H9 (cell line): ENCODE data around the gene LKAAEAR1. TPM values are rescaled to one million over a fixed set of nuclear protein-coding genes. Genes with fewer than 3 reads are reported as not detected.

Experiments used
- DNase-seq: peaks from one replicate; pipeline ENCODE4 v3.0.0-alpha.2; 2017
- H2AFZ ChIP-seq: one replicate; pipeline ENCODE4 v1.6.1; 2013; ENCODE audit warnings: mild to moderate bottlenecking, low read length, control low read depth, moderate library complexity
- H2AK5ac ChIP-seq: 2 replicates; pipeline ENCODE4 v1.6.1; 2013; ENCODE audit warnings: low read length, control low read depth, mixed read lengths; ENCODE audit not compliant: insufficient read length
- H2BK120ac ChIP-seq: one replicate; pipeline ENCODE4 v1.6.1; 2013; ENCODE audit warnings: low read depth, mild to moderate bottlenecking, low read length, control low read depth, inconsistent platforms; ENCODE audit not compliant: poor library complexity, severe bottlenecking
- H2BK12ac ChIP-seq: 2 replicates; pipeline ENCODE4 v1.6.1; 2013; ENCODE audit warnings: low read length, control low read depth, mixed read lengths, low read depth; ENCODE audit not compliant: insufficient read length
- H2BK15ac ChIP-seq: 2 replicates; pipeline ENCODE4 v1.6.1; 2013; ENCODE audit warnings: low read depth, low read length, control low read depth
- H2BK20ac ChIP-seq: one replicate; pipeline ENCODE4 v1.6.1; 2013; ENCODE audit warnings: low read depth, mild to moderate bottlenecking, low read length, control low read depth, inconsistent platforms; ENCODE audit not compliant: poor library complexity, severe bottlenecking
- H2BK5ac ChIP-seq: 2 replicates; pipeline ENCODE4 v1.6.1; 2013; ENCODE audit warnings: low read length, control low read depth, mixed read lengths; ENCODE audit not compliant: insufficient read length
- H3K14ac ChIP-seq: 2 replicates; pipeline ENCODE4 v1.6.1; 2013; ENCODE audit warnings: low read length, control low read depth; ENCODE audit not compliant: insufficient read depth
- H3K18ac ChIP-seq: 2 replicates; pipeline ENCODE4 v1.6.1; 2013; ENCODE audit warnings: low read depth, mild to moderate bottlenecking, mixed read lengths, low read length, control low read depth; ENCODE audit not compliant: insufficient read length
- H3K23ac ChIP-seq: 2 replicates; pipeline ENCODE4 v1.6.1; 2013; ENCODE audit warnings: low read length, control low read depth, mixed read lengths, low read depth; ENCODE audit not compliant: insufficient read length
- H3K23me2 ChIP-seq: 2 replicates; pipeline ENCODE4 v1.6.1; 2013; ENCODE audit warnings: low read depth, mild to moderate bottlenecking, mixed read lengths, low read length, control low read depth; ENCODE audit not compliant: insufficient read length, poor library complexity, severe bottlenecking
- H3K27ac ChIP-seq: 2 replicates; pipeline ENCODE4 v1.5.1; 2013; ENCODE audit warnings: low read length, control low read depth, mixed read lengths, low read depth; ENCODE audit not compliant: insufficient read length
- H3K27me3 ChIP-seq: 2 replicates; pipeline ENCODE4 v1.6.1; 2013; ENCODE audit warnings: low read length, control low read depth, inconsistent platforms; ENCODE audit not compliant: insufficient read depth
- H3K4ac ChIP-seq: 2 replicates; pipeline ENCODE4 v1.6.1; 2013; ENCODE audit warnings: low read depth, mild to moderate bottlenecking, control low read depth, inconsistent platforms, low read length, moderate library complexity
- H3K4me1 ChIP-seq: 2 replicates; pipeline ENCODE4 v1.6.1; 2013; ENCODE audit warnings: low read length, control low read depth, inconsistent platforms; ENCODE audit not compliant: insufficient read depth
- H3K4me2 ChIP-seq: 2 replicates; pipeline ENCODE4 v1.6.1; 2013; ENCODE audit warnings: low read length, control low read depth, mixed read lengths; ENCODE audit not compliant: insufficient read length, insufficient read depth
- H3K56ac ChIP-seq: 2 replicates; pipeline ENCODE4 v1.6.1; 2013; ENCODE audit warnings: low read depth, mild to moderate bottlenecking, mixed read lengths, low read length, control low read depth; ENCODE audit not compliant: insufficient read length
- H3K79me1 ChIP-seq: 2 replicates; pipeline ENCODE4 v1.6.1; 2013; ENCODE audit warnings: low read depth, mild to moderate bottlenecking, moderate library complexity, low read length, control low read depth, inconsistent platforms; ENCODE audit not compliant: insufficient read depth, poor library complexity, severe bottlenecking
- H3K79me2 ChIP-seq: 2 replicates; pipeline ENCODE4 v1.6.1; 2013; ENCODE audit warnings: low read length, control low read depth, inconsistent platforms; ENCODE audit not compliant: insufficient read depth
- H3K9ac ChIP-seq: 2 replicates; pipeline ENCODE4 v1.6.1; 2013; ENCODE audit warnings: low read length, control low read depth, mixed read lengths; ENCODE audit not compliant: insufficient read length; ENCODE audit errors: extremely low read depth
- H3K9me3 ChIP-seq: one replicate; pipeline ENCODE4 v1.6.1; 2013; ENCODE audit warnings: low read depth, low read length, inconsistent platforms; ENCODE audit not compliant: control insufficient read depth
- H3T11ph ChIP-seq: one replicate; pipeline ENCODE4 v1.6.1; 2013; ENCODE audit warnings: mild to moderate bottlenecking, low read length, control low read depth, inconsistent platforms
- H4K20me1 ChIP-seq: one replicate; pipeline ENCODE4 v1.6.1; 2013; ENCODE audit not compliant: control insufficient read depth, insufficient read length, insufficient read depth
- H4K5ac ChIP-seq: 2 replicates; pipeline ENCODE4 v1.6.1; 2013; ENCODE audit warnings: low read depth, mild to moderate bottlenecking, mixed read lengths, low read length, control low read depth; ENCODE audit not compliant: insufficient read length
- H4K8ac ChIP-seq: replicated peaks from 2 replicates; pipeline ENCODE4 v1.6.1; 2013; ENCODE audit warnings: low read length, control low read depth, mixed read lengths, low read depth; ENCODE audit not compliant: insufficient read length
- H4K91ac ChIP-seq: 2 replicates; pipeline ENCODE4 v1.6.1; 2013; ENCODE audit warnings: low read depth, mild to moderate bottlenecking, moderate library complexity, mixed read lengths, low read length, control low read depth; ENCODE audit not compliant: insufficient read length
- H3K27ac Mint-ChIP-seq, 3 experiments: 2 replicates in 2 of 3; 3 replicates in 1 of 3; pipeline ENCODE4 v1.8.0; 2020 to 2021; ENCODE audit warnings: mixed read lengths in 3 of 3, mild to moderate bottlenecking in 1 of 3, moderate library complexity in 1 of 3
- H3K27me3 Mint-ChIP-seq: 2 replicates; pipeline ENCODE4 v1.8.0; 2021; ENCODE audit warnings: low read depth, mild to moderate bottlenecking, moderate library complexity, mixed read lengths
- H3K36me3 Mint-ChIP-seq, 3 experiments: 2 replicates in 2 of 3; 3 replicates in 1 of 3; pipeline ENCODE4 v1.8.0; 2020 to 2021; ENCODE audit warnings: low read depth in 3 of 3, mixed read lengths in 3 of 3; ENCODE audit not compliant: insufficient read depth in 1 of 3
- H3K4me1 Mint-ChIP-seq, 2 experiments: 2 replicates each; pipeline ENCODE4 v1.8.0; 2020; ENCODE audit warnings: mixed read lengths in 2 of 2
- H3K4me3 Mint-ChIP-seq, 2 experiments: 2 replicates in 1 of 2; 3 replicates in 1 of 2; pipeline ENCODE4 v1.8.0; 2020 to 2021; ENCODE audit warnings: mild to moderate bottlenecking in 2 of 2, mixed read lengths in 2 of 2, moderate library complexity in 1 of 2
- H3K9me3 Mint-ChIP-seq, 2 experiments: 2 replicates in 1 of 2; 3 replicates in 1 of 2; pipeline ENCODE4 v1.8.0; 2020; ENCODE audit warnings: mild to moderate bottlenecking in 2 of 2, mixed read lengths in 2 of 2, moderate library complexity in 1 of 2
- WGBS: extraction: QIAGEN DNeasy Blood & Tissue Kit; methylation state at CpG from one replicate; pipeline ENCODE4 v1.1.7; 2013; ENCODE audit warnings: missing lambda C conversion rate, low lambda C conversion rate, mixed read lengths; ENCODE audit not compliant: insufficient read length; ENCODE audit errors: extremely low coverage; 5-methylcytosine and 5-hydroxymethylcytosine counted together
- total RNA-seq: library from RNA; stranded (reverse); gene quantifications from 2 replicates; pipeline ENCODE4 v1.2.1, GENCODE V29; 2021
- TF ChIP-seq, protein P1 (sequence below): fragments of 200-600 bp; sonication (generic); conservative IDR thresholded peaks from 3 replicates; pipeline ENCODE4 v1.8.0; 2021; ENCODE audit warnings: antibody characterized with exemption, mild to moderate bottlenecking

LKAAEAR1 gene
- total RNA-seq, 1 experiment from 2014 or later, result 0.39 TPM

DNA sequence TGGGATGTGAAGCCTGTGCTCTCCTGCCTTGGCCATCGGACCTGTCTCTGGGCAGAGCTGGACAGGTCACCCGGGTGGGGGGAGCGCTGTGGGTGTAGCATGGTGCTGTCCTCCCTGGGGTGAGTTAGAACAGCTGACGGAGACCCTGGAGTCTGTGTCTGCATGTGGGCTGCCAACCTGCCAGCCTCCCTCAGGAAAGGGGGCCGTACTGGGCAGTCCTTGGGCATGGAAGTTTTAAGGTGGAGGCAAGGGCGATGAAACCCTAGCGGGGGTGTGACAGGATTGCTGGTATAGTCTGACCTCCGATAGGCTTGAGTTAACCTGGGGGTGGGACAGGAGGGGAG is 37.2 kb downstream of the LKAAEAR1 start:
- H3K23ac ChIP-seq, result no peak overlapping the region
- H3K27ac ChIP-seq, result no peak overlapping the region
- no peak overlapping the region for H3K4me2 ChIP-seq
- no peak overlapping the region for H3K9ac ChIP-seq
- H3K27ac Mint-ChIP-seq, result no peak overlapping the region
- H3K4me1 ChIP-seq, result no peaks in the 10 kb centered on the region
- no peak overlapping the region for H3K18ac ChIP-seq
- no peak overlapping the region for H2BK12ac ChIP-seq
- peaks cover 81% of the 10 kb centered on the region for H3K27me3 Mint-ChIP-seq
- H3K56ac ChIP-seq, result no peak overlapping the region
- H3K23me2 ChIP-seq, result peaks cover 3% of the 10 kb centered on the region
- no peak overlapping the region for H2BK120ac ChIP-seq
- peaks cover 29% of the 10 kb centered on the region; the same call in 1 of the 2 replicates for H3K27me3 ChIP-seq
- H4K91ac ChIP-seq, result no peak overlapping the region
- no peak overlapping the region for H2BK20ac ChIP-seq
- no peak overlapping the region for H3T11ph ChIP-seq
- H3K79me2 ChIP-seq, result no peaks in the 10 kb centered on the region
- DNase-seq, result no peak
- H4K8ac ChIP-seq, result no peak overlapping the region
- no CpG with 5 or more reads among the region's 8 CpGs for WGBS
- no peaks in the 10 kb centered on the region for H3K79me1 ChIP-seq
- no peak overlapping the region for H3K4me3 Mint-ChIP-seq
- no peak overlapping the region for H4K5ac ChIP-seq
- H3K9me3 ChIP-seq, result no peaks in the 10 kb centered on the region
- H2AFZ ChIP-seq, result no peak overlapping the region
- no peak overlapping the region for H2BK5ac ChIP-seq
- TF ChIP-seq, protein P1, sequence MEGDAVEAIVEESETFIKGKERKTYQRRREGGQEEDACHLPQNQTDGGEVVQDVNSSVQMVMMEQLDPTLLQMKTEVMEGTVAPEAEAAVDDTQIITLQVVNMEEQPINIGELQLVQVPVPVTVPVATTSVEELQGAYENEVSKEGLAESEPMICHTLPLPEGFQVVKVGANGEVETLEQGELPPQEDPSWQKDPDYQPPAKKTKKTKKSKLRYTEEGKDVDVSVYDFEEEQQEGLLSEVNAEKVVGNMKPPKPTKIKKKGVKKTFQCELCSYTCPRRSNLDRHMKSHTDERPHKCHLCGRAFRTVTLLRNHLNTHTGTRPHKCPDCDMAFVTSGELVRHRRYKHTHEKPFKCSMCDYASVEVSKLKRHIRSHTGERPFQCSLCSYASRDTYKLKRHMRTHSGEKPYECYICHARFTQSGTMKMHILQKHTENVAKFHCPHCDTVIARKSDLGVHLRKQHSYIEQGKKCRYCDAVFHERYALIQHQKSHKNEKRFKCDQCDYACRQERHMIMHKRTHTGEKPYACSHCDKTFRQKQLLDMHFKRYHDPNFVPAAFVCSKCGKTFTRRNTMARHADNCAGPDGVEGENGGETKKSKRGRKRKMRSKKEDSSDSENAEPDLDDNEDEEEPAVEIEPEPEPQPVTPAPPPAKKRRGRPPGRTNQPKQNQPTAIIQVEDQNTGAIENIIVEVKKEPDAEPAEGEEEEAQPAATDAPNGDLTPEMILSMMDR, result no peak
- no peak overlapping the region for H3K14ac ChIP-seq
- no peak overlapping the region for H2BK15ac ChIP-seq
- H3K36me3 Mint-ChIP-seq, result peaks cover 0 to 2% (median 0%) of the 10 kb centered on the region in 3 experiments; a peak in 2 of 7 replicates
- H2AK5ac ChIP-seq, result no peak overlapping the region
- H3K4me1 Mint-ChIP-seq, result peaks cover 12 to 21% of the 10 kb centered on the region in 2 experiments
- H3K9me3 Mint-ChIP-seq, result peaks cover 0 to 3% of the 10 kb centered on the region in 2 experiments; a peak in 1 of 5 replicates
- no peak overlapping the region for H3K4ac ChIP-seq
- no peaks in the 10 kb centered on the region for H4K20me1 ChIP-seq
